Stomach (tissue), 9 donors: ENCODE measurements around the gene EI24. TPM values are rescaled to one million over a fixed set of nuclear protein-coding genes. Genes with fewer than 3 reads are reported as not detected.
"Not testable (repeated sequence)": the region's sequence is repeated elsewhere in the genome, so short reads cannot be mapped to it uniquely, and the experiment has no call there.

Source experiments
- DNase-seq, 2 donors: peaks; one replicate each; pipeline versions ENCODE4 v3.0.0 to v3.0.0-alpha.2; 2013 to 2019
- H3K27ac ChIP-seq, 5 donors: fragments of 200-600 bp in 4 of 5; sonication (generic) in 4 of 5; one replicate each; pipeline ENCODE4 v1.5.1; 2013 to 2019; ENCODE audit warnings: mild to moderate bottlenecking in 1 of 5, moderate library complexity in 1 of 5
- H3K27me3 ChIP-seq, 3 donors: fragments of 200-600 bp; sonication (generic); one replicate each; pipeline ENCODE4 v1.5.1; 2017 to 2019; ENCODE audit warnings: mixed run types in 1 of 3
- H3K36me3 ChIP-seq, 4 donors: fragments of 200-600 bp; sonication (generic); 1 replicate in 3 of 4; 2 replicates in 1 of 4; pipeline ENCODE4 v1.5.1; 2016 to 2019
- H3K4me1 ChIP-seq, 4 donors: fragments of 200-600 bp; sonication (generic); one replicate each; pipeline ENCODE4 v1.5.1; 2016 to 2019
- H3K4me3 ChIP-seq, 4 donors: fragments of 200-600 bp; sonication (generic) in 3 of 4; one replicate each; pipeline ENCODE4 v1.5.1; 2016 to 2019; ENCODE audit warnings: mild to moderate bottlenecking in 1 of 4
- H3K9me3 ChIP-seq, 4 donors: fragments of 200-600 bp; sonication (generic); one replicate each; pipeline ENCODE4 v1.5.1; 2016 to 2019
- CTCF ChIP-seq, 7 experiments: fragments of 450-650 bp in 4 of 7; fragments of 200-600 bp in 3 of 7; sonication (generic) in 3 of 7; IDR thresholded peaks; one replicate each; pipeline ENCODE4 v1.5.1; 2016 to 2019; ENCODE audit warnings: antibody characterized with exemption in 7 of 7, control low read depth in 2 of 7, mild to moderate bottlenecking in 1 of 7
- EP300 ChIP-seq: sonication (generic); formaldehyde crosslinking; IDR thresholded peaks from one replicate; pipeline ENCODE4 v1.6.1; 2017; ENCODE audit warnings: antibody characterized with exemption
- POLR2A ChIP-seq, 4 donors: fragments of 450-650 bp; IDR thresholded peaks; one replicate each; pipeline ENCODE4 v1.6.1; 2016; ENCODE audit warnings: antibody characterized with exemption in 4 of 4, control low read depth in 2 of 4, mild to moderate bottlenecking in 1 of 4, moderate library complexity in 1 of 4
- POLR2AphosphoS5 ChIP-seq, 3 donors: sonication (generic); formaldehyde crosslinking; IDR thresholded peaks; one replicate each; pipeline ENCODE4 v1.6.1; 2016; ENCODE audit warnings: antibody characterized with exemption in 3 of 3
- WGBS, 5 donors: extraction: QIAGEN DNeasy Blood & Tissue Kit in 3 of 5; methylation state at CpG; one replicate each; pipeline versions ENCODE4 v1.1.5 to v1.1.7; 2013 to 2018; 5-methylcytosine and 5-hydroxymethylcytosine counted together
- intact Hi-C: fragments of 100-400 bp; cut with DNase I; formaldehyde crosslinking; loops from one replicate; pipeline ENCODE4 v1.15.1; 2023; ENCODE audit warnings: low total_unique reads
- polyA plus RNA-seq, 3 donors: library from polyadenylated mRNA; stranded (reverse); fragments of 200-250 nt; gene quantifications; one replicate each; pipeline ENCODE4 v1.2.3, GENCODE V29; 2013
- total RNA-seq, 5 donors: library from RNA; depleted of rRNA; stranded (reverse); fragments of >200 nt; gene quantifications; one replicate each; pipeline versions ENCODE4 v1.1.0 to v1.2.3, GENCODE V29; 2014 to 2016
- donor health status: healthy with polysubstance abuse.
- donor health status: Bipolar disorder and iron deficiency.
- donor health status: healthy.

The EI24 gene
- total and polyA plus RNA-seq, 8 donors, result 42.8 to 169 (median 87.7) TPM

- Histone ChIP-seq H3K36me3 (no peaks in the 10 kb centered on the region), H3K27me3 (no peaks in the 10 kb centered on the region), H3K4me3 (no peak overlapping the region), H3K27ac (no peak overlapping the region), H3K9me3 (no peaks in the 10 kb centered on the region), H3K4me1 (no peaks in the 10 kb centered on the region)
- DNase-seq, result no peak
- no peak for TF ChIP-seq POLR2A (IDR thresholded peaks at IDR 0.05)
- TF ChIP-seq EP300, result no peak
- 46 to 62% (median 56%) methylated on average over 3 of the region's 3 CpGs for WGBS, 5 donors
- intact Hi-C loops, result no loop called here
Observed at GRCh38 chr11:125532668-125533067, 36.6 kb upstream of the EI24 start.

GRCh38 chr11:125535585-125535984, 33.7 kb upstream of the EI24 start:
- H3K27ac ChIP-seq, result no peak overlapping the region
- H3K4me3 ChIP-seq, result no peak overlapping the region
- TF ChIP-seq EP300, result no peak
- H3K9me3 ChIP-seq, result no peaks in the 10 kb centered on the region
- 39 to 56% (median 51%) methylated on average over 1 of the region's 1 CpG for WGBS, 5 donors
- intact Hi-C loops, result no loop called here
- DNase-seq, result no peak
- H3K36me3 ChIP-seq, result no peaks in the 10 kb centered on the region
- H3K27me3 ChIP-seq, result no peaks in the 10 kb centered on the region
- no peaks in the 10 kb centered on the region for H3K4me1 ChIP-seq

- intact Hi-C loops, H3K4me1 ChIP-seq, H3K27ac ChIP-seq, DNase-seq, H3K9me3 ChIP-seq, H3K27me3 ChIP-seq, H3K4me3 ChIP-seq, H3K36me3 ChIP-seq: not testable (repeated sequence)
- WGBS, 5 donors, result 49 to 70% (median 64%) methylated on average over 5 to 10 of the region's 19 CpGs; no CpG with 5 or more reads in 2 of the 5 donors
Observed at GRCh38 chr11:125536834-125537233, 32.4 kb upstream of the EI24 start.

- TF ChIP-seq CTCF (IDR thresholded peaks at IDR 0.05), result no peak
- no peak for TF ChIP-seq EP300
- no peak for TF ChIP-seq POLR2AphosphoS5 (IDR thresholded peaks at IDR 0.05)
- no peak for TF ChIP-seq POLR2A (IDR thresholded peaks at IDR 0.05)
- H3K9me3 ChIP-seq, result peaks cover 0 to 8% (median 0%) of the 10 kb centered on the region in 4 donors
- DNase-seq, result no peak
- H3K4me1 ChIP-seq, result no peaks in the 10 kb centered on the region
- H3K27me3 ChIP-seq, result no peaks in the 10 kb centered on the region
- no peak overlapping the region for H3K4me3 ChIP-seq
- H3K27ac ChIP-seq, result no peak overlapping the region
- no peaks in the 10 kb centered on the region for H3K36me3 ChIP-seq
- intact Hi-C loops, result no loop called here
Observed at GRCh38 chr11:125542709-125543108, 26.6 kb upstream of the EI24 start.

- 84 to 100% (median 95%) methylated on average over 1 of the region's 1 CpG for WGBS, 5 donors
- H3K27me3 ChIP-seq, result no peaks in the 10 kb centered on the region
- TF ChIP-seq CTCF (IDR thresholded peaks at IDR 0.05), result no peak
- no peak for TF ChIP-seq POLR2A (IDR thresholded peaks at IDR 0.05)
- TF ChIP-seq POLR2AphosphoS5 (IDR thresholded peaks at IDR 0.05), result no peak
- TF ChIP-seq EP300, result no peak
- no peaks in the 10 kb centered on the region for H3K4me1 ChIP-seq
- H3K9me3 ChIP-seq, result peaks cover 14 to 38% (median 27%) of the 10 kb centered on the region in 4 donors
- intact Hi-C loops, result no loop called here
- no peak overlapping the region for H3K27ac ChIP-seq
- no peaks in the 10 kb centered on the region for H3K36me3 ChIP-seq
- no peak for DNase-seq
- H3K4me3 ChIP-seq, result no peak overlapping the region
Observed at GRCh38 chr11:125550780-125551179, 18.5 kb upstream of the EI24 start.

GRCh38 chr11:125551835-125552342, 17.4 kb upstream of the EI24 start:
- intact Hi-C loops, result no loop called here
- TF ChIP-seq CTCF (IDR thresholded peaks at IDR 0.05) (no peak), POLR2AphosphoS5 (IDR thresholded peaks at IDR 0.05) (no peak), POLR2A (IDR thresholded peaks at IDR 0.05) (no peak), EP300 (no peak)
- Histone ChIP-seq H3K4me1 (no peaks in the 10 kb centered on the region), H3K27ac (no peak overlapping the region), H3K4me3 (no peak overlapping the region), H3K9me3 (peaks cover 14 to 38% (median 27%) of the 10 kb centered on the region in 4 donors), H3K36me3 (no peaks in the 10 kb centered on the region), H3K27me3 (no peaks in the 10 kb centered on the region)
- WGBS, 5 donors, result 20 to 49% (median 44%) methylated on average over 1 of the region's 1 CpG
- no peak for DNase-seq
